Neutrophil (primary cell): Measurements from ENCODE around the gene TCEAL8.

ENCODE experiments used
- H3K27ac ChIP-seq: fragments of 200-600 bp; sonication (generic); 2 replicates; pipeline ENCODE4 v1.5.1; 2016; ENCODE audit warnings: mild to moderate bottlenecking, moderate library complexity
- H3K27me3 ChIP-seq: fragments of 200-600 bp; sonication (generic); 2 replicates; pipeline ENCODE4 v1.6.0; 2016; ENCODE audit warnings: mild to moderate bottlenecking
- H3K36me3 ChIP-seq: fragments of 200-600 bp; sonication (generic); 2 replicates; pipeline ENCODE4 v1.5.1; 2017
- H3K4me1 ChIP-seq, 2 experiments: fragments of 200-600 bp in 1 of 2; sonication (generic) in 1 of 2; 1 replicate in 1 of 2; 2 replicates in 1 of 2; pipeline versions ENCODE4 v1.5.1 to v1.6.1; 2013 to 2016; ENCODE audit warnings: low read depth in 1 of 2, low read length in 1 of 2, mild to moderate bottlenecking in 1 of 2, moderate library complexity in 1 of 2; ENCODE audit not compliant: control insufficient read depth in 1 of 2, insufficient read depth in 1 of 2
- H3K4me3 ChIP-seq, 2 experiments: fragments of 200-600 bp in 1 of 2; sonication (generic) in 1 of 2; 1 replicate in 1 of 2; 2 replicates in 1 of 2; pipeline ENCODE4 v1.5.1; 2013 to 2016; ENCODE audit warnings: low read depth in 1 of 2, low read length in 1 of 2, mild to moderate bottlenecking in 1 of 2, moderate library complexity in 1 of 2
- H3K9me3 ChIP-seq: fragments of 200-600 bp; sonication (generic); 2 replicates; pipeline ENCODE4 v1.5.1; 2016
- CTCF ChIP-seq: fragments of 200-600 bp; sonication (generic); IDR thresholded peaks from 2 replicates; pipeline ENCODE4 v1.5.1; 2016; ENCODE audit warnings: antibody characterized with exemption

The TCEAL8 gene

DNA sequence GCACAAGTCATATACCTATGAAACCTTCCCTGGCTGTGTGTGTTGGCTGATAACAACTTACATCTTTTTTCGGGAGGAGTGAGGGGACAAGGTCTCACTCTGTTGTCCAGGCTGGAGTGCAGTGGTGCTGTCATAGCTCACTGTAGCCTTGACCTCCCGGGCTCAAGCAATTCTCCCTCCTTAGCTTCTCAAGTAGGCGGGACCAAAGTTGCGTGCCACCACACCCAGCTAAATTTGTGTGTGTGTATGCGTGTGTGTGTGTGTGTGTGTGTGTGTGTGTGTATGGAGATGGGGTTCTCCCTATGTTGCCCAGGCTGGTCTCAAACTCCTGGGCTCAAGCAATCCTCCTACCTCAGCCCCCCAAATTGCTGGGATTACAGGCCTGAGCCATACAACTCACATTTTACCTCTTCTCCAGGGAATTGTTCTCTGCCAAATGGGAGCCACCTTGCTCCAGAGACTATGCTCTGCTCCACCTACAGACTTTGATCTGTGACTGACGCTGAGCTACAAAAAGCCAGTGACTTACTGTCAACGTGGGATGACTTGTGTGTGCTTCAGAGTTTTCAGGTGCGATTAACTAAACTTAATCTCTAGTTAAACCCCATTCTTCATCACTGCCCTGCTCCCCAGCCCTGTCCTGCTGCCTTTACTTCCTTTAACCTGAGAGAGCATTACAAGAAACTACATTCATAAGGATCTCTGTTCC lies 42.1 kb downstream of the TCEAL8 start:
- Histone ChIP-seq H3K27me3 (no peaks in the 10 kb centered on the region), H3K4me3 (no peak overlapping the region), H3K4me1 (no peaks in the 10 kb centered on the region), H3K9me3 (no peaks in the 10 kb centered on the region), H3K27ac (no peak overlapping the region), H3K36me3 (no peaks in the 10 kb centered on the region)
- TF ChIP-seq CTCF, result no peak

DNA sequence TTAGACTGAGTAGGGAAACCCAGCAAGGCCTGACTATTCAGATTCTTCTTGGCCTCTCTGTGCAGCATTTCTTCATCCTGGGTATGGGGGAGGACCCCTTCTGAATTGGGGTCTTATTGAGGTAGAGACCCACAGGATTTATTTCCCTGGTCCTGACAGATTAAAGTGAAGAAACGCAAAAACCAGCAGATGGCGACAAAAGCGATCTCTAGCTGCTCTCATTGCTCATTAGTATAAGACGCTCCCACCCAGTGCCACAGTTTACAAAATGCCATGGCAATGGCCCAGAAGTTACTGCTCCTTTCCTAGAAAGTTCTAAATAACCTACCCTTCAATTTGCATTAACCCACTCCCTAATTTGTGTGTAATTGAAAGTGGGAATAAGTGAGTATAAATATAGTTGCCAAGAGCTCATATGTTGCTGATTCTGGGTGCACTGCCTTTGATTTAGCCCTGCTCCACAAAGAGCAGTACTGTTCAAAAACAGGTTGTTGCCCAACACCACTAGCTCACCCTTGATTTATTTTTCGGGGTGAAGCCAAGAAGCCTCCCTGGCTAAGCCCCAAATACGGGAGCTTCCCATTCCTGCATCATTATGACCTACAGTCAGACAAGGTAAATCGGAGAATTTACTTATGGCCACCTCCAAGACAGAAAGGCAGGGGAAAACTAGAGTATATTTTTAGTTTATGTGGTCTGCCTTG lies 43.8 kb downstream of the TCEAL8 start:
- no peak for TF ChIP-seq CTCF
- Histone ChIP-seq H3K4me1 (no peaks in the 10 kb centered on the region), H3K9me3 (no peaks in the 10 kb centered on the region), H3K27ac (no peak overlapping the region), H3K27me3 (no peaks in the 10 kb centered on the region), H3K4me3 (no peak overlapping the region), H3K36me3 (no peaks in the 10 kb centered on the region)

- Histone ChIP-seq H3K9me3 (no peaks in the 10 kb centered on the region), H3K27ac (no peak overlapping the region), H3K4me3 (no peak overlapping the region), H3K4me1 (no peaks in the 10 kb centered on the region), H3K27me3 (no peaks in the 10 kb centered on the region), H3K36me3 (no peaks in the 10 kb centered on the region)
- TF ChIP-seq CTCF, result no peak
These were observed 44.9 kb downstream of the TCEAL8 start for GRCh38 chrX:103210056-103210455.
